Activated CD8-positive, alpha-beta T cell treated with anti-CD3 and anti-CD28 coated beads for 36 hours (primary cell): ENCODE measurements around the gene IQCM. TPM values are rescaled to one million over a fixed set of nuclear protein-coding genes. Genes with fewer than 3 reads are reported as not detected.

ENCODE experiments used
- ATAC-seq: fragments of 200-7000 bp; cut with Tn5 transposase; one replicate; pipeline ENCODE4 v1.10.0; 2021; ENCODE audit warnings: mild to moderate bottlenecking, moderate library complexity
- CTCF ChIA-PET: fragments of 350-600 bp; sonication (Branson Sonifier 250); formaldehyde crosslinking; loops from one replicate; lab custom pipeline; 2021; ENCODE audit warnings: antibody characterized with exemption; lab: Charles Lee
- POLR2A ChIA-PET: fragments of 350-600 bp; sonication (Branson Sonifier 250); formaldehyde crosslinking; loops from one replicate; lab custom pipeline; 2021; ENCODE audit warnings: antibody characterized with exemption; lab: Charles Lee
- DNase-seq: peaks from one replicate; pipeline ENCODE4 v3.0.0-alpha.2; 2020
- H3K27ac Mint-ChIP-seq: one replicate; pipeline ENCODE4 v1.8.0; 2021; ENCODE audit warnings: mild to moderate bottlenecking, mixed read lengths
- H3K27me3 Mint-ChIP-seq: one replicate; pipeline ENCODE4 v1.8.0; 2021; ENCODE audit warnings: mixed read lengths
- H3K36me3 Mint-ChIP-seq: one replicate; pipeline ENCODE4 v1.8.0; 2021; ENCODE audit warnings: low read depth, mixed read lengths
- H3K4me1 Mint-ChIP-seq: one replicate; pipeline ENCODE4 v1.8.0; 2021; ENCODE audit warnings: low read depth, mixed read lengths
- H3K4me3 Mint-ChIP-seq: one replicate; pipeline ENCODE4 v1.8.0; 2021; ENCODE audit warnings: mild to moderate bottlenecking, moderate library complexity, mixed read lengths
- H3K9me3 Mint-ChIP-seq: one replicate; pipeline ENCODE4 v1.8.0; 2021; ENCODE audit warnings: mixed read lengths
- CTCF ChIP-seq: fragments of 200-600 bp; IDR thresholded peaks from one replicate; pipeline ENCODE4 v1.8.0; 2022; ENCODE audit warnings: antibody characterized with exemption, mild to moderate bottlenecking
- intact Hi-C: fragments of 100-400 bp; cut with micrococcal nuclease; formaldehyde crosslinking; loops from one replicate; pipeline ENCODE4 v1.10.0; 2022
- total RNA-seq, 2 experiments: library from RNA; stranded (reverse); gene quantifications; one replicate each; pipeline ENCODE4 v1.2.3, GENCODE V29; 2021

IQCM gene
- total RNA-seq, 2 experiments from 2014 or later: not detected

- H3K4me1 Mint-ChIP-seq: no peaks in the 10 kb centered on the region
- no peaks in the 10 kb centered on the region for H3K9me3 Mint-ChIP-seq
- no peak for ATAC-seq
- TF ChIP-seq CTCF: no peak
- no peaks in the 10 kb centered on the region for H3K27me3 Mint-ChIP-seq
- no peak overlapping the region for H3K4me3 Mint-ChIP-seq
- intact Hi-C loops: no loop called here
- H3K36me3 Mint-ChIP-seq: no peaks in the 10 kb centered on the region
- no peak for DNase-seq
- ChIA-PET CTCF (no interaction called here), POLR2A (no interaction called here)
- H3K27ac Mint-ChIP-seq: no peak overlapping the region
Measured at GRCh38 chr4:149794352-149794751, 21.3 kb downstream of the IQCM start.

- H3K27ac Mint-ChIP-seq: no peak overlapping the region
- H3K9me3 Mint-ChIP-seq: no peaks in the 10 kb centered on the region
- ATAC-seq: no peak
- no peak for DNase-seq
- no peak for TF ChIP-seq CTCF
- no peaks in the 10 kb centered on the region for H3K4me1 Mint-ChIP-seq
- no peaks in the 10 kb centered on the region for H3K36me3 Mint-ChIP-seq
- H3K4me3 Mint-ChIP-seq: no peak overlapping the region
- intact Hi-C loops: no loop called here
- POLR2A ChIA-PET: no interaction called here
- no peaks in the 10 kb centered on the region for H3K27me3 Mint-ChIP-seq
- CTCF ChIA-PET: no interaction called here
Measured at GRCh38 chr4:149793459-149793858, 22.2 kb downstream of the IQCM start.

GRCh38 chr4:149791851-149792250 lies 23.8 kb downstream of the IQCM start:
- no peaks in the 10 kb centered on the region for H3K4me1 Mint-ChIP-seq
- H3K36me3 Mint-ChIP-seq: no peaks in the 10 kb centered on the region
- POLR2A ChIA-PET: no interaction called here
- DNase-seq: no peak
- H3K27ac Mint-ChIP-seq: no peak overlapping the region
- no peaks in the 10 kb centered on the region for H3K27me3 Mint-ChIP-seq
- H3K9me3 Mint-ChIP-seq: no peaks in the 10 kb centered on the region
- no peak for TF ChIP-seq CTCF
- CTCF ChIA-PET: no interaction called here
- intact Hi-C loops: no loop called here
- no peak for ATAC-seq
- H3K4me3 Mint-ChIP-seq: no peak overlapping the region

- ChIA-PET CTCF (no interaction called here), POLR2A (no interaction called here)
- TF ChIP-seq CTCF: no peak
- ATAC-seq (no peak), DNase-seq (no peak)
- intact Hi-C loops: no loop called here
- Mint-ChIP-seq H3K4me3 (no peak overlapping the region), H3K36me3 (no peaks in the 10 kb centered on the region), H3K27ac (no peak overlapping the region), H3K4me1 (no peaks in the 10 kb centered on the region), H3K9me3 (peaks cover 3% of the 10 kb centered on the region), H3K27me3 (no peaks in the 10 kb centered on the region)
Measured at GRCh38 chr4:149790172-149790907, 25.3 kb downstream of the IQCM start.

- DNase-seq (no peak), ATAC-seq (no peak)
- no peak for TF ChIP-seq CTCF
- CTCF ChIA-PET: no interaction called here
- Mint-ChIP-seq H3K27me3 (no peaks in the 10 kb centered on the region), H3K36me3 (no peaks in the 10 kb centered on the region), H3K9me3 (peaks cover 3% of the 10 kb centered on the region), H3K4me1 (no peaks in the 10 kb centered on the region), H3K27ac (no peak overlapping the region), H3K4me3 (no peak overlapping the region)
- intact Hi-C loops: no loop called here
- POLR2A ChIA-PET: no interaction called here
Measured at GRCh38 chr4:149788300-149788699, 27.3 kb downstream of the IQCM start.
